ENCODE data around the gene RNF223. TPM values are rescaled to one million over a fixed set of nuclear protein-coding genes. Genes with fewer than 3 reads are reported as not detected.
A peak's percentile ranks its signal among the peaks of the same experiment; 100 is the strongest.

Gene RNF223
- total and polyA plus RNA-seq, 2 experiments from 2014 or later = 0.43 to 0.88 TPM

- Histone ChIP-seq H3K9me2 (replicated peaks; ENCODE audit: insufficient read depth) (no peaks in the 10 kb centered on the region), H3K79me2 (peaks cover 13% of the 10 kb centered on the region), H3K4me2 (no peak overlapping the region), H4K20me1 (ENCODE audit: insufficient read depth, poor library complexity, severe bottlenecking) (no peaks in the 10 kb centered on the region), H3K36me3 (replicated peaks; ENCODE audit: insufficient read depth, low read depth) (no peaks in the 10 kb centered on the region), H3K27ac (no peak overlapping the region), H3K4me1 (ENCODE audit: insufficient read depth) (peaks cover 15% of the 10 kb centered on the region), H3K27me3 (no peaks in the 10 kb centered on the region), H3K9me3 (ENCODE audit: low read depth) (no peaks in the 10 kb centered on the region), H2AFZ (no peak overlapping the region), H3K4me3 (no peak overlapping the region)
- WGBS (ENCODE audit: low lambda C conversion rate, missing lambda C conversion rate) = 90% methylated on average over 18 of the region's 20 CpGs
- no peak for DNase-seq (ENCODE audit: low spot score)
- TF ChIP-seq CTCF (IDR thresholded peaks at IDR 0.05; ENCODE audit: poor library complexity) (no peak), EZH2phosphoT487 (IDR thresholded peaks at IDR 0.05; ENCODE audit: low read depth, severe bottlenecking, unreplicated experiment) (no peak)
Observed at GRCh38 chr1:1117469-1117831, 43.3 kb upstream of the RNF223 start.

DNA sequence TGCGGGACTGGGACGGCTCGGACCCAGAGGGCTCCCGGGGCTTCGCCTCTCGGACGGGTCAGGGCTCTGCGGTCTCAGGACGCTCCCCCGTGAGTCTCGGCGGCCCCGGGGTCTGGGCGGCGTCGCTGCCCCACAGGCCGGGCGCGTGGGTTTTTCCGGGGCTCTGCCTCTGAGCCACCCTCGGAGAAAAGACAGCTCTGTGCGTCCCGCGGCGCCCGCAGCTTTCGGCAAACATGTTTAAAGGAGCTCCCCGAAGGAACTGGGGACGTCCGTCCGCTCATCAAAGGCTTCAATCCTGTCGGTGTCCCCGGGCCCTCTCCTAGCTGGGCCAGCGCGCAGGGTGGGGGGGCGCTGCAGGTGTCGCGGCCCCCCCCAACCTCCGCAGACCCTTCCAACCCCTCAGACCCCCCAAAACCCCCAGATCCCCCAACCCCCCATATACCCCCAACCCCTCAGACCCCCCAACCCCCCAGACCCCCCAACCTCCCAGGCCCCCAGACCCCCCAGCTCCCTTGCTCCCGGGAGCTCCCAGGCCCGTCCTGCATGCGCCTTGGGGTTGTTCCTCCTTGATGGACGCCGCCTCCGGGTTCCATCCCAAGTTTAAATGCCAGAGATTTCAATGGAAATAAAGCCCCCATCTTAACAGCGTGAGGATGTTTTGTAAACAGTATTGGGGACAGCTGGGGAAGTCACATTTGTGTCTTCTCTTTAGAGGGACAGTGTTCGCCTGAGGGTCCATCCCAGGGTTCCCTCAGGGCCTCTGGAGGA, 42.8 kb upstream of the RNF223 start:
- Histone ChIP-seq H3K4me3 (peak overlapping the region; percentile 34), H2AFZ (peak overlapping the region; percentile 14), H3K27ac (no peak overlapping the region), H3K9me3 (ENCODE audit: low read depth) (no peaks in the 10 kb centered on the region), H4K20me1 (ENCODE audit: insufficient read depth, poor library complexity, severe bottlenecking) (no peaks in the 10 kb centered on the region), H3K4me2 (peak overlapping the region; percentile 98), H3K4me1 (ENCODE audit: insufficient read depth) (peaks cover 10% of the 10 kb centered on the region), H3K36me3 (replicated peaks; ENCODE audit: insufficient read depth, low read depth) (no peaks in the 10 kb centered on the region), H3K79me2 (peaks cover 13% of the 10 kb centered on the region), H3K27me3 (no peaks in the 10 kb centered on the region), H3K9me2 (replicated peaks; ENCODE audit: insufficient read depth) (no peaks in the 10 kb centered on the region)
- TF ChIP-seq EZH2 (IDR thresholded peaks at IDR 0.05; ENCODE audit: borderline replicate concordance) = no peak
- TF ChIP-seq EZH2phosphoT487 (IDR thresholded peaks at IDR 0.05; ENCODE audit: low read depth, severe bottlenecking, unreplicated experiment) = no peak
- no peak for TF ChIP-seq CTCF (IDR thresholded peaks at IDR 0.05; ENCODE audit: poor library complexity)
- 26% methylated on average over 21 of the region's 47 CpGs for WGBS (ENCODE audit: low lambda C conversion rate, missing lambda C conversion rate)
- no peak for DNase-seq (ENCODE audit: low spot score)

- TF ChIP-seq CTCF (IDR thresholded peaks at IDR 0.05; ENCODE audit: poor library complexity) (no peak), EZH2phosphoT487 (IDR thresholded peaks at IDR 0.05; ENCODE audit: low read depth, severe bottlenecking, unreplicated experiment) (no peak), EZH2 (IDR thresholded peaks at IDR 0.05; ENCODE audit: borderline replicate concordance) (no peak)
- peaks cover 8% of the 10 kb centered on the region for H3K4me1 ChIP-seq (ENCODE audit: insufficient read depth)
- H3K4me2 ChIP-seq = peak within 1 kb of the TSS; percentile 98
- DNase-seq (ENCODE audit: low spot score) = peak; percentile 99
- H3K27me3 ChIP-seq = no peaks in the 10 kb centered on the region
- peaks cover 13% of the 10 kb centered on the region for H3K79me2 ChIP-seq
- no peaks in the 10 kb centered on the region for H3K9me2 ChIP-seq (replicated peaks; ENCODE audit: insufficient read depth)
- H3K4me3 ChIP-seq = peak within 1 kb of the TSS; percentile 90
- no peaks in the 10 kb centered on the region for H3K36me3 ChIP-seq (replicated peaks; ENCODE audit: insufficient read depth, low read depth)
- no peaks in the 10 kb centered on the region for H3K9me3 ChIP-seq (ENCODE audit: low read depth)
- H3K27ac ChIP-seq = peak within 1 kb of the TSS; percentile 62
- peak within 1 kb of the TSS; percentile 34 for H2AFZ ChIP-seq
- WGBS (ENCODE audit: low lambda C conversion rate, missing lambda C conversion rate) = under 1% methylated on average over 89 of the region's 128 CpGs
- no peaks in the 10 kb centered on the region for H4K20me1 ChIP-seq (ENCODE audit: insufficient read depth, poor library complexity, severe bottlenecking)
Observed at GRCh38 chr1:1115786-1116700, 41.9 kb upstream of the RNF223 start, which contains the start of gene C1orf159. C1orf159 (minus strand) TSS chr1:1116089; CDS start chr1:1091543, 24,546 bp downstream.
